HepG2 (cell line): ENCODE data around the gene HRH3. TPM values are rescaled to one million over a fixed set of nuclear protein-coding genes. Genes with fewer than 3 reads are reported as not detected.

Experiments used
- ATAC-seq: fragments of 200-7000 bp; cut with Tn5 transposase; 3 replicates; pipeline ENCODE4 v1.9.1; 2020; ENCODE audit warnings: mild to moderate bottlenecking, moderate library complexity
- BruUV-seq: library from RNA; stranded (reverse); fragments of 400-500 nt; replicated peaks from 2 replicates; lab custom pipeline; 2021; lab: Mats Ljungman, UMichigan
- CTCF ChIA-PET: fragments of 300-600 bp; formaldehyde crosslinking; extraction: SDS; loops from one replicate; lab custom pipeline; 2021; ENCODE audit warnings: low total read pairs, inconsistent platforms, low intra/inter-chr PET ratio; lab: Yijun Ruan, JAX
- POLR2A ChIA-PET: fragments of 350-600 bp; sonication (Branson Sonifier 250); formaldehyde crosslinking; loops from one replicate; lab custom pipeline; 2020; ENCODE audit warnings: antibody characterized with exemption, inconsistent platforms; lab: Yijun Ruan, JAX
- DNase-seq: peaks from one replicate; pipeline ENCODE4 v3.0.0-alpha.2; 2015; ENCODE audit warnings: low spot score
- FAIRE-seq: peaks from 3 replicates; lab custom pipeline; 2011; peaks lifted over from hg19 to GRCh38; lab: Jason Lieb, UNC
- H2AFZ ChIP-seq: one replicate; pipeline ENCODE4 v1.6.1; 2011; ENCODE audit warnings: low read length, inconsistent platforms
- H3K27ac ChIP-seq: fragments of 300-600 bp; 3 replicates; pipeline ENCODE4 v1.8.0; 2011; ENCODE audit warnings: mixed run types, mild to moderate bottlenecking, mixed read lengths, low read length, inconsistent platforms; ENCODE audit not compliant: insufficient read depth; ENCODE audit errors: extremely low read length
- H3K27me3 ChIP-seq, 2 experiments: fragments of 200-600 bp in 1 of 2; 2 replicates in 1 of 2; 3 replicates in 1 of 2; pipeline versions ENCODE4 v1.6.0 to v1.8.0; 2011; ENCODE audit warnings: low read length in 2 of 2, mild to moderate bottlenecking in 2 of 2, moderate library complexity in 2 of 2, inconsistent platforms in 1 of 2; ENCODE audit not compliant: insufficient read depth in 2 of 2, control insufficient read depth in 1 of 2
- H3K36me3 ChIP-seq, 2 experiments: fragments of 200-600 bp in 1 of 2; replicated peaks in 1 of 2; 2 replicates in 1 of 2; 3 replicates in 1 of 2; pipeline versions ENCODE4 v1.5.1 to v1.8.0; 2011; ENCODE audit warnings: low read length in 2 of 2, inconsistent platforms in 1 of 2; ENCODE audit not compliant: insufficient read depth in 2 of 2, control insufficient read depth in 1 of 2
- H3K4me1 ChIP-seq: 2 replicates; pipeline ENCODE4 v1.5.1; 2012; ENCODE audit warnings: low read length, inconsistent platforms; ENCODE audit not compliant: insufficient read depth
- H3K4me2 ChIP-seq: 2 replicates; pipeline ENCODE4 v1.6.0; 2011; ENCODE audit warnings: low read depth, low read length, inconsistent platforms
- H3K4me3 ChIP-seq, 3 experiments: fragments of 200-600 bp in 1 of 3; sonication (generic), shearing (Covaris generic) in 1 of 3; replicated peaks in 1 of 3; 2 replicates each; pipeline ENCODE4 v1.5.1; 2011 to 2016; ENCODE audit warnings: low read length in 3 of 3, inconsistent platforms in 2 of 3, low read depth in 2 of 3, mild to moderate bottlenecking in 2 of 3, control low read depth in 1 of 3, mixed read lengths in 1 of 3; ENCODE audit not compliant: insufficient read depth in 1 of 3
- H3K79me2 ChIP-seq: one replicate; pipeline ENCODE4 v1.6.1; 2011; ENCODE audit warnings: low read length, inconsistent platforms; ENCODE audit not compliant: insufficient read depth
- H3K9ac ChIP-seq: 2 replicates; pipeline ENCODE4 v1.6.0; 2011; ENCODE audit warnings: mild to moderate bottlenecking, low read depth, low read length, inconsistent platforms; ENCODE audit not compliant: insufficient read depth
- H3K9me3 ChIP-seq: 2 replicates; pipeline ENCODE4 v1.5.1; 2012; ENCODE audit warnings: mild to moderate bottlenecking, low read length
- H4K20me1 ChIP-seq: 2 replicates; pipeline ENCODE4 v1.6.0; 2011; ENCODE audit warnings: inconsistent platforms, mild to moderate bottlenecking, low read length, moderate library complexity; ENCODE audit not compliant: insufficient read depth
- AGO2 ChIP-seq: fragments of 200-400 bp; formaldehyde crosslinking; optimal IDR thresholded peaks from 2 replicates; pipeline ENCODE3; 2017; ENCODE audit warnings: mild to moderate bottlenecking, low read depth, low read length, moderate library complexity
- CENPX ChIP-seq: sonication (generic); formaldehyde crosslinking; IDR thresholded peaks from 2 replicates; pipeline ENCODE4 v1.9.0; 2021; ENCODE audit warnings: mild to moderate bottlenecking, missing genetic modification reagents, moderate library complexity
- EP300 ChIP-seq, 3 experiments: sonication (generic) in 1 of 3; formaldehyde crosslinking in 1 of 3; IDR thresholded peaks; 2 replicates each; pipeline versions ENCODE4 v1.5.1 to v1.6.1; 2011 to 2020; ENCODE audit warnings: low read depth in 2 of 3, low read length in 2 of 3, borderline replicate concordance in 1 of 3, improper control_type of control experiment in 1 of 3, mild to moderate bottlenecking in 1 of 3, missing genetic modification reagents in 1 of 3, moderate library complexity in 1 of 3
- MNT ChIP-seq: fragments of 450-650 bp; IDR thresholded peaks from 2 replicates; pipeline ENCODE4 v1.6.1; 2016
- PAX8 ChIP-seq: sonication (generic); formaldehyde crosslinking; IDR thresholded peaks from 2 replicates; pipeline ENCODE4 v1.8.0; 2022; ENCODE audit warnings: mild to moderate bottlenecking, missing genetic modification reagents, borderline replicate concordance
- PLSCR1 ChIP-seq: sonication (generic); formaldehyde crosslinking; IDR thresholded peaks from 2 replicates; pipeline ENCODE4 v1.5.0; 2020; ENCODE audit warnings: missing genetic modification reagents, mild to moderate bottlenecking, borderline replicate concordance
- SRSF1 ChIP-seq: fragments of 200-400 bp; formaldehyde crosslinking; optimal IDR thresholded peaks from 2 replicates; pipeline ENCODE3; 2017; ENCODE audit warnings: mild to moderate bottlenecking, low read depth, low read length, moderate library complexity
- SRSF9 ChIP-seq: fragments of 200-400 bp; formaldehyde crosslinking; IDR thresholded peaks from 2 replicates; pipeline ENCODE4 v1.6.1; 2018; ENCODE audit warnings: borderline replicate concordance, mild to moderate bottlenecking, low read depth, low read length; ENCODE audit not compliant: insufficient read depth, poor library complexity, severe bottlenecking
- THYN1 ChIP-seq: sonication (generic); formaldehyde crosslinking; IDR thresholded peaks from 2 replicates; pipeline ENCODE4 v1.8.1; 2023; ENCODE audit warnings: low read depth, mild to moderate bottlenecking, moderate library complexity, missing genetic modification reagents, borderline replicate concordance
- WGBS: methylation state at CpG from one replicate; pipeline ENCODE4 v1.1.6; 2017; ENCODE audit warnings: low lambda C conversion rate; 5-methylcytosine and 5-hydroxymethylcytosine counted together
- in situ Hi-C: cut with HindIII; loops from 2 replicates; pipeline ENCODE4 v1.10.0; 2017; ENCODE audit warnings: low pct_unique_long_range_greater_than_20kb; ENCODE audit not compliant: extremely low pct_ligation_motif_present
- intact Hi-C: fragments of 100-400 bp; cut with micrococcal nuclease; formaldehyde crosslinking; loops from one replicate; pipeline ENCODE4 v1.10.0; 2022; ENCODE audit not compliant: unreplicated experiment
- polyA plus RNA-seq, 8 experiments: library from polyadenylated mRNA; depleted of rRNA in 3 of 8; stranded (reverse) in 7 of 8; unstranded in 1 of 8; fragments of >200 nt; fragmentation: Illumina TruSeq in 4 of 8; extraction: Trizol in 4 of 8; gene quantifications; 2 replicates each; pipeline versions ENCODE4 v1.2.1 to v1.2.3, GENCODE V29; 2011 to 2016; ENCODE audit warnings: low read depth in 4 of 8, missing spikeins in 1 of 8, mixed read lengths in 1 of 8; ENCODE audit not compliant: insufficient read depth in 1 of 8
- total RNA-seq, 5 experiments: library from RNA; depleted of rRNA; stranded (reverse); fragments of >200 nt; fragmentation: Illumina TruSeq; extraction: Trizol; gene quantifications; 2 replicates each; pipeline ENCODE4 v1.2.3, GENCODE V29; 2016; ENCODE audit warnings: low read depth in 1 of 5

Gene HRH3
- total and polyA plus RNA-seq, 2 of the 13 experiments (the other 11 are each of a cell fraction or from before 2014, with no cell fraction given): 0.18 TPM; not detected in 1

GRCh38 chr20:62255976-62256375 lies 35.9 kb upstream of the HRH3 start:
- WGBS: 97% methylated on average over 10 of the region's 10 CpGs
- peaks cover 30 to 55% of the 10 kb centered on the region in 2 experiments for H3K36me3 ChIP-seq
- POLR2A ChIA-PET: no interaction called here
- no peak overlapping the region for H2AFZ ChIP-seq
- TF ChIP-seq PAX8 (CRISPR knock-in tag) (no peak), PLSCR1 (CRISPR knock-in tag) (no peak)
- intact Hi-C loops: no loop called here
- no peaks in the 10 kb centered on the region for H3K4me1 ChIP-seq
- H3K4me3 ChIP-seq: no peak overlapping the region
- no peak overlapping the region for H3K9ac ChIP-seq
- H3K27me3 ChIP-seq: no peaks in the 10 kb centered on the region
- DNase-seq (no peak), FAIRE-seq (no peak), ATAC-seq (no peak)
- H4K20me1 ChIP-seq: peaks cover 33% of the 10 kb centered on the region
- H3K9me3 ChIP-seq: no peaks in the 10 kb centered on the region
- CTCF ChIA-PET: no interaction called here
- BruUV-seq: no TSS peak
- peaks cover 36% of the 10 kb centered on the region for H3K79me2 ChIP-seq
- H3K27ac ChIP-seq: no peak overlapping the region
- in situ Hi-C loops: no loop called here
- H3K4me2 ChIP-seq: no peak overlapping the region

GRCh38 chr20:62254021-62254724 lies 34.1 kb upstream of the HRH3 start:
- POLR2A ChIA-PET: no interaction called here
- no peak overlapping the region for H2AFZ ChIP-seq
- H3K36me3 ChIP-seq: peaks cover 24 to 38% of the 10 kb centered on the region in 2 experiments; a peak in 4 of 5 replicates
- peaks cover 43% of the 10 kb centered on the region for H4K20me1 ChIP-seq
- FAIRE-seq (no peak), DNase-seq (no peak), ATAC-seq (no peak)
- no TSS peak for BruUV-seq
- no peak overlapping the region for H3K9ac ChIP-seq
- in situ Hi-C loops (no loop called here), intact Hi-C loops (no loop called here)
- H3K27ac ChIP-seq: no peak overlapping the region
- H3K27me3 ChIP-seq: no peaks in the 10 kb centered on the region
- H3K79me2 ChIP-seq: peaks cover 51% of the 10 kb centered on the region
- CTCF ChIA-PET: no interaction called here
- 96% methylated on average over 24 of the region's 24 CpGs for WGBS
- H3K4me3 ChIP-seq: no peak overlapping the region
- H3K4me2 ChIP-seq: no peak overlapping the region
- no peaks in the 10 kb centered on the region for H3K9me3 ChIP-seq
- TF ChIP-seq SRSF9 (no peak), CENPX (CRISPR knock-in tag) (no peak), MNT (peak; percentile 97), AGO2 (peak; percentile 45), THYN1 (CRISPR knock-in tag) (no peak), SRSF1 (no peak), EP300 (IDR thresholded peaks at IDR 0.05; ENCODE audit: low read depth in 2 of 2, low read length in 2 of 2) (no peak), EP300 (CRISPR knock-in tag; IDR thresholded peaks at IDR 0.05; ENCODE audit: borderline replicate concordance) (no peak)
- TF ChIP-seq, all 625 proteins: peak for 2
- peaks cover 13% of the 10 kb centered on the region for H3K4me1 ChIP-seq
